Stimulated activated memory B cell treated with anti-CD40 and anti-IgM and Interleukin-4, amounts not matched to agents 10 μg/mL and 1 μg/mL and 100 μg/mL, for 72 hours (primary cell): Measurements from ENCODE around the gene CASP2.
"Not testable (repeated sequence)": the region's sequence is repeated elsewhere in the genome, so short reads cannot be mapped to it uniquely, and the experiment has no call there.

Source experiments
- ATAC-seq: fragments of 150-1000 bp; cut with Tn5 transposase; 2 replicates; pipeline ENCODE4 v1.10.0; 2021
- H3K27ac Mint-ChIP-seq: one replicate; pipeline ENCODE4 v1.8.0; 2022; ENCODE audit warnings: mild to moderate bottlenecking, mixed read lengths
- H3K27me3 Mint-ChIP-seq: one replicate; pipeline ENCODE4 v1.8.0; 2022; ENCODE audit warnings: mixed read lengths
- H3K36me3 Mint-ChIP-seq: one replicate; pipeline ENCODE4 v1.8.0; 2022; ENCODE audit warnings: mixed read lengths
- H3K4me1 Mint-ChIP-seq: one replicate; pipeline ENCODE4 v1.8.0; 2022; ENCODE audit warnings: mixed read lengths
- H3K4me3 Mint-ChIP-seq: one replicate; pipeline ENCODE4 v1.8.0; 2022; ENCODE audit warnings: mild to moderate bottlenecking, moderate library complexity, mixed read lengths
- H3K9me3 Mint-ChIP-seq: one replicate; pipeline ENCODE4 v1.8.0; 2022; ENCODE audit warnings: mixed read lengths

The CASP2 gene

DNA sequence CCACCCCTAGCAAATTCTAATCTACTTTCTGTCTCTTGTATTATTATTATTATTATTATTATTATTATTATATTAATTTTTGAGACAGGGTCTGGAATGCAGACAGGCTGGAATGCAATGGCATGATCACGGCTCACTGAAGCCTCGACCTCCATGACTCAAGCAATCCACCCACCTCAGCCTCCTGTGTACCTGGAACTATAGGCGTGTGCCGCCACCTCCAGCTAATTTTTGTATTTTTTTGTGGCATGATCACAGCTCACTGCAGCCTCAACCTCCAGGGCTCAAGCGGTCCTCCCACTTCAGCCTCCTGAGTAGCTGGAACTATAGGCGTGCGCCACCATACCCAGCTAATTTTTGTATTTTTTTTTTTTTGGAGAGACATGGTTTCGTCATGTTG lies 6.0 kb upstream of the CASP2 start:
- no peaks in the 10 kb centered on the region for H3K9me3 Mint-ChIP-seq
- no peak overlapping the region for H3K4me3 Mint-ChIP-seq
- ATAC-seq, result no peak
- no peaks in the 10 kb centered on the region for H3K36me3 Mint-ChIP-seq
- H3K27me3 Mint-ChIP-seq, result no peaks in the 10 kb centered on the region
- no peak overlapping the region for H3K27ac Mint-ChIP-seq
- peaks cover 39% of the 10 kb centered on the region for H3K4me1 Mint-ChIP-seq

DNA sequence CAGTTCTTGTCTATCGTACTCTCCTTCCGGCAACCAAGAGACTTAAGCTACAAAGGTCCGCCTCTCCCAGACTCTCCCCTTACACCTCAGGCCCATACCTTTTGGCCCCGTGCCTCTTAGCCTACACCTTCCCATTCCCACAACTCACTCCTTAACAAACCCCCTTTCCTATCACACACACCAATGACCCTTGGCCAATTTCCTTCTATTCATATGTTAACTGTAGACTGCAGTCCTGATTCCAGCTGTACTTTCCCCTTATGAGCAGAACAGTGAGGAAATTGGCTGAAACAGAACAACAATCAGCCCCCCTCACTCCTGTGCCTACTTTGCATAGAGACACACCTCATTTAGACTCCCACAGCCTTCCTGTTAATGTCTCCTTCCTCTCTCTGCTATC lies 4.8 kb upstream of the CASP2 start:
- ATAC-seq, result no peak
- Mint-ChIP-seq H3K27me3 (no peaks in the 10 kb centered on the region), H3K36me3 (no peaks in the 10 kb centered on the region), H3K4me1 (peaks cover 46% of the 10 kb centered on the region), H3K4me3 (peak overlapping the region; percentile 54), H3K27ac (peak overlapping the region; percentile 85), H3K9me3 (peaks cover 3% of the 10 kb centered on the region)

- Mint-ChIP-seq H3K27ac (peak within 1 kb of the TSS; percentile 85), H3K9me3 (peaks cover 3% of the 10 kb centered on the region), H3K4me1 (peaks cover 46% of the 10 kb centered on the region), H3K36me3 (no peaks in the 10 kb centered on the region), H3K27me3 (no peaks in the 10 kb centered on the region), H3K4me3 (peak within 1 kb of the TSS; percentile 54)
- ATAC-seq, result no peak
Measured at GRCh38 chr7:143284591-143285469, 3.3 kb upstream of the CASP2 start, which contains the start of gene TMEM139. TMEM139 (plus strand) TSS chr7:143284958; CDS start chr7:143285958, 1,000 bp downstream.

GRCh38 chr7:143285470-143285778 lies 2.7 kb upstream of the CASP2 start:
- H3K27me3 Mint-ChIP-seq, result no peaks in the 10 kb centered on the region
- H3K9me3 Mint-ChIP-seq, result peaks cover 3% of the 10 kb centered on the region
- peaks cover 46% of the 10 kb centered on the region for H3K4me1 Mint-ChIP-seq
- H3K27ac Mint-ChIP-seq, result no peak overlapping the region
- H3K36me3 Mint-ChIP-seq, result no peaks in the 10 kb centered on the region
- no peak for ATAC-seq
- no peak overlapping the region for H3K4me3 Mint-ChIP-seq

DNA sequence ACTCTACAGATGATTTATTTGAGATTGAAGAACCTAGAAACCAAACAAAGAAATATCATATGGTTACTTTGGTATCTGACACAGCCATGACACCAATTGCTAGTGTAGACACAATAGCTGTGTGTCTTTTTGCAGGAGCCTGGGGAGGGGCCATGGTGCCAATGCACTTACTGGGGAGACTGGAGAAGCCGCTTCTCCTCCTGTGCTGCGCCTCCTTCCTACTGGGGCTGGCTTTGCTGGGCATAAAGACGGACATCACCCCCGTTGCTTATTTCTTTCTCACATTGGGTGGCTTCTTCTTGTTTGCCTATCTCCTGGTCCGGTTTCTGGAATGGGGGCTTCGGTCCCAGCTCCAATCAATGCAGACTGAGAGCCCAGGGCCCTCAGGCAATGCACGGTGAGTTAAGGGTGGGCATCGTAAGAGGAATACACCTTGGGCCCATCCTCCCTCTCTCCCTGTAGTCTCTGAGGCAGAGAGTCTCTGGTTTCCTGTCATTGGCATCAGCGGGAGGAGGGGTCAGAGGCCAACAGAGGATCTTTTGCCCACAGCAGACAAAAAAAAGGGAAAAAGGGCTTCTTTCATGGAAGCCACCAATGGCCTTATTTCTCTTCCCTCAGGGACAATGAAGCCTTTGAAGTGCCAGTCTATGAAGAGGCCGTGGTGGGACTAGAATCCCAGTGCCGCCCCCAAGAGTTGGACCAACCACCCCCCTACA lies 2.2 kb upstream of the CASP2 start:
- H3K4me1 Mint-ChIP-seq, result peaks cover 47% of the 10 kb centered on the region
- H3K9me3 Mint-ChIP-seq, result peaks cover 3% of the 10 kb centered on the region
- H3K36me3 Mint-ChIP-seq, result no peaks in the 10 kb centered on the region
- H3K4me3 Mint-ChIP-seq, result no peak overlapping the region
- no peak for ATAC-seq
- H3K27ac Mint-ChIP-seq, result no peak overlapping the region
- no peaks in the 10 kb centered on the region for H3K27me3 Mint-ChIP-seq

DNA sequence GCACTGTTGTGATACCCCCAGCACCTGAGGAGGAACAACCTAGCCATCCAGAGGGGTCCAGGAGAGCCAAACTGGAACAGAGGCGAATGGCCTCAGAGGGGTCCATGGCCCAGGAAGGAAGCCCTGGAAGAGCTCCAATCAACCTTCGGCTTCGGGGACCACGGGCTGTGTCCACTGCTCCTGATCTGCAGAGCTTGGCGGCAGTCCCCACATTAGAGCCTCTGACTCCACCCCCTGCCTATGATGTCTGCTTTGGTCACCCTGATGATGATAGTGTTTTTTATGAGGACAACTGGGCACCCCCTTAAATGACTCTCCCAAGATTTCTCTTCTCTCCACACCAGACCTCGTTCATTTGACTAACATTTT lies 1.6 kb upstream of the CASP2 start:
- peaks cover 5% of the 10 kb centered on the region for H3K36me3 Mint-ChIP-seq
- peaks cover 3% of the 10 kb centered on the region for H3K9me3 Mint-ChIP-seq
- peaks cover 53% of the 10 kb centered on the region for H3K4me1 Mint-ChIP-seq
- no peaks in the 10 kb centered on the region for H3K27me3 Mint-ChIP-seq
- ATAC-seq, result no peak
- H3K27ac Mint-ChIP-seq, result no peak overlapping the region
- H3K4me3 Mint-ChIP-seq, result no peak overlapping the region

GRCh38 chr7:143287339-143287934 lies 714 bp upstream of the CASP2 start:
- ATAC-seq, result no peak
- Mint-ChIP-seq H3K4me1 (peaks cover 55% of the 10 kb centered on the region), H3K27me3 (no peaks in the 10 kb centered on the region), H3K4me3 (peak overlapping the region; percentile 95), H3K27ac (peak overlapping the region; percentile 82), H3K9me3 (peaks cover 3% of the 10 kb centered on the region), H3K36me3 (peaks cover 12% of the 10 kb centered on the region)

- no peak for ATAC-seq
- Mint-ChIP-seq H3K27ac (peak overlapping the region; percentile 82), H3K4me3 (peak overlapping the region; percentile 95), H3K27me3 (no peaks in the 10 kb centered on the region), H3K4me1 (peaks cover 46% of the 10 kb centered on the region), H3K9me3 (peaks cover 3% of the 10 kb centered on the region), H3K36me3 (peaks cover 21% of the 10 kb centered on the region)
Measured at GRCh38 chr7:143288836-143289235, 685 bp downstream of the CASP2 start.

DNA sequence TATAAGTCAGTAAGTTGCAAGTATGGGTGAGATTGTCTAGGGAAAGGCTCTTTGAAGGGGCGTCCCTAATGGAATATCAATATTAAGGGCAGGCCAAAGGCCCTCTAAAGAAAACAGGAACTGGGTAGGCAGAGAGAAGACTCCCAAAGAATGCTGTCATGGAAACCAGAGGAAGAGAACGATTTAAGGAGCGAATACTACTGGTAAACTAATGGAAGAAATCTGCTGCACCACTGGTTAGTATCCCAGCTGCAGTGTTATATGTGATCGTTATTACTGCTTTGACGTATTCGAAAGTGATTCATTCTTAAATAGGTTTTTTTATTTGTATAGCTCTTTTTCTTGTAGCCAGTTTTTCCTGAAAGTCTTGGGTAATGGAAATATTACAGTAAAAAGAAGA lies 1.3 kb downstream of the CASP2 start:
- Mint-ChIP-seq H3K4me1 (peaks cover 41% of the 10 kb centered on the region), H3K36me3 (peaks cover 27% of the 10 kb centered on the region), H3K27ac (peak overlapping the region; percentile 82), H3K27me3 (no peaks in the 10 kb centered on the region), H3K4me3 (peak overlapping the region; percentile 95), H3K9me3 (peaks cover 3% of the 10 kb centered on the region)
- no peak for ATAC-seq

GRCh38 chr7:143289888-143290287 lies 1.7 kb downstream of the CASP2 start:
- not testable (repeated sequence) for H3K27me3 Mint-ChIP-seq, ATAC-seq, H3K9me3 Mint-ChIP-seq
- Mint-ChIP-seq H3K4me1 (peaks cover 37% of the 10 kb centered on the region), H3K36me3 (peaks cover 30% of the 10 kb centered on the region), H3K4me3 (peak overlapping the region; percentile 95), H3K27ac (peak overlapping the region; percentile 82)

DNA sequence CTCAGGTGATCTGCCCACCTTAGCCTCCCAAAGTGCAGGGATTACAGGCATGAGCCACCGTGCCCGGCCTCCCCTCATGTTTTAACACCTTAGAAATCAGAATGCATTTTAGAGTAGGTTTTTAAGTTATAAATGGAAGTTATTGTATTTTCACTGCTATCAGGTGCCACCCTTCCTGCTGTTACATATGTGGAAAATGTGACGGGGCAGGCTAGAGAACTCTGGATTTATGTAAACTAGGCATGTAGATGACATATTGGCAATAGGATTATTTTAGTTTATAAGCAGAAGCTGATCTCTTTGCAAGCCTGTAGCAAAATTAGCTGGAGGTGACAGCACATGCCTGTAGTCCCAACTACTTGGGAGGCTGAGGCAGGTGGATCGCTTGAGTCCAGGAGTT lies 2.1 kb downstream of the CASP2 start:
- Mint-ChIP-seq H3K4me3 (peak overlapping the region; percentile 95), H3K27ac (peak overlapping the region; percentile 82), H3K9me3 (peaks cover 3% of the 10 kb centered on the region), H3K27me3 (no peaks in the 10 kb centered on the region), H3K4me1 (peaks cover 38% of the 10 kb centered on the region), H3K36me3 (peaks cover 33% of the 10 kb centered on the region)
- no peak for ATAC-seq

- peaks cover 51% of the 10 kb centered on the region for H3K4me1 Mint-ChIP-seq
- no peaks in the 10 kb centered on the region for H3K27me3 Mint-ChIP-seq
- H3K9me3 Mint-ChIP-seq, result peaks cover under 1% of the 10 kb centered on the region
- no peak overlapping the region for H3K4me3 Mint-ChIP-seq
- no peak for ATAC-seq
- no peak overlapping the region for H3K27ac Mint-ChIP-seq
- H3K36me3 Mint-ChIP-seq, result peaks cover 46% of the 10 kb centered on the region
Measured at GRCh38 chr7:143292876-143293275, 4.7 kb downstream of the CASP2 start.

GRCh38 chr7:143295870-143296269 lies 7.7 kb downstream of the CASP2 start:
- Mint-ChIP-seq H3K9me3 (no peaks in the 10 kb centered on the region), H3K27ac (peak overlapping the region; percentile 36), H3K36me3 (peaks cover 65% of the 10 kb centered on the region), H3K4me1 (peaks cover 43% of the 10 kb centered on the region), H3K27me3 (no peaks in the 10 kb centered on the region), H3K4me3 (no peak overlapping the region)
- no peak for ATAC-seq

DNA sequence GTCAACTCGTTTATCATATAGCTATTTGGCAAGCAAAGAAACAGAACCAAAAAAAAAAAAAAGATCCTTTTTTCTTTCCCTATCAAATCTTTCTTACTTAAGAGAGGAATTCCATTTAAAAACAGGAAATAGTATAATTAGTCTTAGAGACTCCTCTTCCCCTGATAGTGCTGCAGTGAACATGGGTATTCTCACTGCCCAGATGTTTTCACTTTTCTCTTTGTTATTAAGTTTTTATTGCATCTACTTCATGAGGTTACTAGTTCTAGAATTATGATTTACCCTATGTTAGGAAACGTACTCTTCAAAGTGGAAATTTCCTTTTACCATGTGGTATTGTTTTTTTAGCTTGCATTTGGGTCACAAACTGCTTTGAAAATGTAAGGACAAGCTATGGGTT lies 8.5 kb downstream of the CASP2 start:
- Mint-ChIP-seq H3K4me1 (peaks cover 41% of the 10 kb centered on the region), H3K4me3 (no peak overlapping the region), H3K36me3 (peaks cover 66% of the 10 kb centered on the region), H3K27me3 (no peaks in the 10 kb centered on the region), H3K9me3 (no peaks in the 10 kb centered on the region), H3K27ac (peak overlapping the region; percentile 36)
- no peak for ATAC-seq

DNA sequence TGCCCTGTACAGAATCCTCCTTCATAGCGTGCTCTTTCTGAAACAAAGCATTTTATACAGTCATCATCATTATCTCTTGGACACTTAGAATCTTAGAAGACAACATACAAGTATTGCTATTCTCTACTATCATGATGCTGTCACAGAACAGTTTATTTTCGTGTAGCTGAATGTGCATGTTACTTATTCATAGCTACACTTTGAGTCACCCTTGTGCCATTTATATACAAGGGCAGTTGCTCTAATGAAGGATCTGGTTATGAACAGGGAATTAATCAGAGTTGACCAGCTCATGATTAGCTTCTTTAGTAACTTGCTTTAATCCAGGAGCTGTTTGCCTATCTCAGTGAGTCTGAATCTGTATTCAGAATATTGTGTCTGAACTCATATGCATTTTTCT lies 11.2 kb downstream of the CASP2 start:
- no peaks in the 10 kb centered on the region for H3K27me3 Mint-ChIP-seq
- ATAC-seq, result no peak

More for the DNA sequence above, 11.2 kb downstream of the CASP2 start:
- Mint-ChIP-seq H3K36me3 (peaks cover 67% of the 10 kb centered on the region), H3K9me3 (no peaks in the 10 kb centered on the region), H3K4me3 (no peak overlapping the region), H3K27ac (peak overlapping the region; percentile 4), H3K4me1 (peaks cover 41% of the 10 kb centered on the region)
